PC-3 (cell line): ENCODE data around the gene ZBTB46.

Source experiments
- CTCF ChIP-seq: fragments of 300-600 bp; sonication (generic); conservative IDR thresholded peaks from 2 replicates; pipeline ENCODE4 v1.5.1; 2017; ENCODE audit warnings: antibody characterized with exemption, low read depth, mild to moderate bottlenecking, low read length
- EZH2 ChIP-seq: fragments of 300-600 bp; sonication (generic); IDR thresholded peaks from one replicate; pipeline ENCODE4 v1.6.1; 2017; ENCODE audit warnings: antibody characterized with exemption, mild to moderate bottlenecking, low read length; ENCODE audit not compliant: unreplicated experiment
- EZH2phosphoT487 ChIP-seq: fragments of 300-600 bp; sonication (generic); IDR thresholded peaks from 2 replicates; pipeline ENCODE4 v1.6.1; 2018; ENCODE audit warnings: mild to moderate bottlenecking, antibody characterized with exemption, low read length, borderline replicate concordance

- TF ChIP-seq CTCF = no peak
- no peak for TF ChIP-seq EZH2
- TF ChIP-seq EZH2phosphoT487 = no peak
Measured at GRCh38 chr20:63697868-63698545, 133.1 kb downstream of the ZBTB46 start.
